Gastrocnemius medialis (tissue), 4 donors: ENCODE data around the gene GRIA4. TPM values are rescaled to one million over a fixed set of nuclear protein-coding genes. Genes with fewer than 3 reads are reported as not detected.

Source experiments
- ATAC-seq, 2 donors: fragments of 150-250 bp; one replicate each; pipeline ENCODE4 v1.9.1; 2016
- DNase-seq, 2 donors: peaks; one replicate each; pipeline ENCODE4 v3.0.0-alpha.2; 2019
- H3K27ac ChIP-seq, 4 donors: fragments of 200-600 bp; sonication (generic); 1 replicate in 1 of 4; 2 replicates in 3 of 4; pipeline ENCODE4 v1.5.1; 2016 to 2018; ENCODE audit warnings: mild to moderate bottlenecking in 2 of 4, moderate library complexity in 1 of 4
- H3K27me3 ChIP-seq, 3 donors: fragments of 200-600 bp; sonication (generic) in 2 of 3; 1 replicate in 1 of 3; 2 replicates in 2 of 3; pipeline versions ENCODE4 v1.5.1 to v1.6.0; 2016 to 2019; ENCODE audit warnings: mild to moderate bottlenecking in 1 of 3, moderate library complexity in 1 of 3
- H3K36me3 ChIP-seq, 2 donors: fragments of 200-600 bp; sonication (generic) in 1 of 2; one replicate each; pipeline ENCODE4 v1.5.1; 2017 to 2018
- H3K4me1 ChIP-seq, 2 donors: fragments of 200-600 bp; sonication (generic) in 1 of 2; one replicate each; pipeline ENCODE4 v1.5.1; 2016 to 2017; ENCODE audit warnings: mild to moderate bottlenecking in 2 of 2
- H3K4me3 ChIP-seq, 4 donors: fragments of 200-600 bp; sonication (generic) in 3 of 4; 1 replicate in 1 of 4; 2 replicates in 3 of 4; pipeline ENCODE4 v1.5.1; 2016 to 2019; ENCODE audit warnings: mild to moderate bottlenecking in 2 of 4
- H3K9me3 ChIP-seq, 3 donors: fragments of 200-600 bp; sonication (generic) in 2 of 3; 1 replicate in 1 of 3; 2 replicates in 2 of 3; pipeline ENCODE4 v1.5.1; 2016 to 2019
- POLR2A ChIP-seq, 2 donors: fragments of 450-650 bp; IDR thresholded peaks; one replicate each; pipeline ENCODE4 v1.6.1; 2017; ENCODE audit warnings: antibody characterized with exemption in 2 of 2, mild to moderate bottlenecking in 2 of 2, moderate library complexity in 2 of 2
- in situ Hi-C, 4 donors: fragments of 200-750 bp; cut with MboI; loops; one replicate each; pipeline versions ENCODE4 v1.15.0 to v1.8.0; 2017; ENCODE audit warnings: low sequenced_read_pairs in 4 of 4
- intact Hi-C: fragments of 100-400 bp; cut with DNase I; formaldehyde crosslinking; loops from one replicate; pipeline ENCODE4 v1.15.1; 2023; ENCODE audit warnings: low total_unique reads
- total RNA-seq, 4 donors: library from RNA; depleted of rRNA; stranded (reverse); fragments of >200 nt; gene quantifications; one replicate each; pipeline versions ENCODE4 v1.1.0 to v1.2.3, GENCODE V29; 2016
- TF ChIP-seq, protein P1 (sequence below), 5 experiments: fragments of 450-650 bp in 3 of 5; fragments of 200-600 bp in 2 of 5; sonication (generic) in 2 of 5; IDR thresholded peaks in 4 of 5; conservative IDR thresholded peaks in 1 of 5; 1 replicate in 4 of 5; 2 replicates in 1 of 5; pipeline ENCODE4 v1.5.1; 2016 to 2019; ENCODE audit warnings: antibody characterized with exemption in 5 of 5, mild to moderate bottlenecking in 3 of 5, moderate library complexity in 3 of 5

The GRIA4 gene
- total RNA-seq, 4 donors from 2014 or later: not detected

DNA sequence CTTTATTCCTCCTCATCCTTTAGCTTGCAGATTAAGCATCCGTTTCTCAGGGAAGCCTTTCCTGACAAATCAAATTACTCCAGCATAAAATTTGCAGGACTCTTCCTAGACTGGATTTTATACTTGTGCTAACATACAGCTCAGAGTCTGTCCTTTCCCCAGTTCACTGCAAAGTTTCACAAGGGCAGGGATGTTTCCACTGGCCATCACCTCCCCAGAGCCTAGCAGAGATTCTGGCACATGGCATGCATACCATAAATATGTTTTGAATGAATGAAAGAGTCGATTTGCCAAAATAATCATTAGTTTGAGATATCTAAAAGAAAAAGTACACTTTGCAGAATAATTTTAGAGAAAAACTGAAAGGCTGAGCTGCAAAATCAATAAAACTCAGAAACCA lies 401.6 kb downstream of the GRIA4 start:
- DNase-seq: no peak
- in situ Hi-C loops: no loop called here
- H3K4me3 ChIP-seq: no peak overlapping the region
- H3K27me3 ChIP-seq: no peaks in the 10 kb centered on the region
- peaks cover 0 to 42% of the 10 kb centered on the region in 2 donors for H3K36me3 ChIP-seq
- no peak for ATAC-seq
- H3K9me3 ChIP-seq: no peaks in the 10 kb centered on the region
- H3K4me1 ChIP-seq: peaks cover 9 to 12% of the 10 kb centered on the region in 2 donors
- TF ChIP-seq, protein P1, sequence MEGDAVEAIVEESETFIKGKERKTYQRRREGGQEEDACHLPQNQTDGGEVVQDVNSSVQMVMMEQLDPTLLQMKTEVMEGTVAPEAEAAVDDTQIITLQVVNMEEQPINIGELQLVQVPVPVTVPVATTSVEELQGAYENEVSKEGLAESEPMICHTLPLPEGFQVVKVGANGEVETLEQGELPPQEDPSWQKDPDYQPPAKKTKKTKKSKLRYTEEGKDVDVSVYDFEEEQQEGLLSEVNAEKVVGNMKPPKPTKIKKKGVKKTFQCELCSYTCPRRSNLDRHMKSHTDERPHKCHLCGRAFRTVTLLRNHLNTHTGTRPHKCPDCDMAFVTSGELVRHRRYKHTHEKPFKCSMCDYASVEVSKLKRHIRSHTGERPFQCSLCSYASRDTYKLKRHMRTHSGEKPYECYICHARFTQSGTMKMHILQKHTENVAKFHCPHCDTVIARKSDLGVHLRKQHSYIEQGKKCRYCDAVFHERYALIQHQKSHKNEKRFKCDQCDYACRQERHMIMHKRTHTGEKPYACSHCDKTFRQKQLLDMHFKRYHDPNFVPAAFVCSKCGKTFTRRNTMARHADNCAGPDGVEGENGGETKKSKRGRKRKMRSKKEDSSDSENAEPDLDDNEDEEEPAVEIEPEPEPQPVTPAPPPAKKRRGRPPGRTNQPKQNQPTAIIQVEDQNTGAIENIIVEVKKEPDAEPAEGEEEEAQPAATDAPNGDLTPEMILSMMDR (IDR thresholded peaks at IDR 0.05 in 4 of 5, conservative IDR thresholded peaks at IDR 0.05 in 1 of 5): no peak
- TF ChIP-seq POLR2A (IDR thresholded peaks at IDR 0.05): no peak
- intact Hi-C loops: no loop called here
- no peak overlapping the region for H3K27ac ChIP-seq

DNA sequence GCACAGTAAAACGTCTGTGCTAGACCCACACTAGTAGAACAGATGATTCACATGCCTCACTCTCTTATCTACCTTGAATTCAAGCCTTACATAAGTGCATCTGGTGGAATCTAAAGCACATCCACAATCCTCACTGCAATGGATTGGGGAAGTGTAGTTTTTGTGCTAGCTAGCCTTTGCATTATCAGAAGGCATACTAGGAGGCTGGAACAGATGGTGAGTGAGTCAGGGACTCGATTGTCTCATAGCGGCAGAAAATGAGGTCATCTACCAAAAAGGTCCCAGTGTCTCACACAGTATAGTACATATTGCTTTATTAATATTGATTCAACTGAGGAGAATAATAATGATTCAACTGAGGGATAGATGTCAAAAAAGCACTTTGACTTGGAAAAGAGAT lies 402.9 kb downstream of the GRIA4 start:
- intact Hi-C loops (loop anchor here (1.0 kb wide), 1 partner anchor 10 kb away; the partner anchor contains the start of gene MSANTD4), in situ Hi-C loops (no loop called here)
- Histone ChIP-seq H3K4me3 (no peak overlapping the region), H3K4me1 (peaks cover 12 to 17% of the 10 kb centered on the region in 2 donors), H3K27ac (peak overlapping the region; percentile 17 to 66 (median 24)), H3K9me3 (no peaks in the 10 kb centered on the region), H3K36me3 (peaks cover 0 to 29% of the 10 kb centered on the region in 2 donors), H3K27me3 (no peaks in the 10 kb centered on the region)
- DNase-seq (peak; percentile 2 to 32), ATAC-seq (peak; percentile 96 to 99)
- TF ChIP-seq, protein P1 (IDR thresholded peaks at IDR 0.05 in 4 of 5, conservative IDR thresholded peaks at IDR 0.05 in 1 of 5): no peak
- no peak for TF ChIP-seq POLR2A (IDR thresholded peaks at IDR 0.05)

DNA sequence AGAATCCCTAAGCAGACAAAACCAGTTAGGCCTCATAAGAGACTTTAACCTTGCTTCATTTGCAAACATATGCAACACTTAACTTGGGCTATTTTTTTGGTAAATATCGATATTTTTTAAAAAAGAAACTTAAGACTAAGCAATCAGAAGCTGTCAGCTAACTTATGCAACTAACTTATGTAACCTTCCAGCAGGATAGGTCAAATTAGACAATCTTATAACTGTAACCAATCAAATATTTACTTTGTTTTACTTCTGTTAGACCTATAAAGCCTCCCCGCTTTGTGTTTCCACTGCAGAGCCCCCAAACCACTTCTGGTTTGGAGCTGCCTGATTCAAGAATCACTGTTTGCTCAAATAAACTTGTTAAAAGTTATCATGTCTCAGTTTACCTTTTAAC lies 404.2 kb downstream of the GRIA4 start:
- H3K9me3 ChIP-seq: no peaks in the 10 kb centered on the region
- intact Hi-C loops (no loop called here), in situ Hi-C loops (no loop called here)
- H3K4me1 ChIP-seq: peaks cover 14 to 23% of the 10 kb centered on the region in 2 donors
- no peak overlapping the region for H3K27ac ChIP-seq
- H3K36me3 ChIP-seq: peaks cover 0 to 17% of the 10 kb centered on the region in 2 donors
- TF ChIP-seq, protein P1 (IDR thresholded peaks at IDR 0.05 in 4 of 5, conservative IDR thresholded peaks at IDR 0.05 in 1 of 5): no peak
- TF ChIP-seq POLR2A (IDR thresholded peaks at IDR 0.05): no peak
- H3K27me3 ChIP-seq: no peaks in the 10 kb centered on the region
- ATAC-seq (no peak), DNase-seq (no peak)
- no peak overlapping the region for H3K4me3 ChIP-seq

DNA sequence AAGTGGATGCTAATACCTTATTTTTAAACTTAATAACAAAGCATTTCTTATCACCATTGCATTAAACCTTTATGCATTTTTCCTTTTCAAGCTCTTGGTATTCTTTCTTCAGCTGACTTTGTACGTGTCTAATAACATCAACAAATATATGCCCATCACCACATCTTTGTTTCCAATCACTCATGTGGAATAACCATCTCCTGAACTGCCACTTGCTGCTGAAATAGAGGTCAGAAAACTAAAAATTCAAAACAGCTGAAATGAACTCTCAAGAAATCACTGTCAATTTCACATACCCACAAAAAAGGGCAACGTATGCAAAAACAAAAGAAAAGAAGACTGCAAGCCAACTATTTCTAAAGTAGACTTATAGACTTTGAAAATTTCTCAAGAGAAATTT lies 404.7 kb downstream of the GRIA4 start:
- Histone ChIP-seq H3K4me1 (peaks cover 14 to 27% of the 10 kb centered on the region in 2 donors), H3K27me3 (no peaks in the 10 kb centered on the region), H3K27ac (no peak overlapping the region), H3K4me3 (no peak overlapping the region), H3K9me3 (no peaks in the 10 kb centered on the region), H3K36me3 (peaks cover 0 to 12% of the 10 kb centered on the region in 2 donors)
- DNase-seq (no peak), ATAC-seq (no peak)
- intact Hi-C loops: no loop called here
- TF ChIP-seq POLR2A (IDR thresholded peaks at IDR 0.05): no peak
- TF ChIP-seq, protein P1 (IDR thresholded peaks at IDR 0.05 in 4 of 5, conservative IDR thresholded peaks at IDR 0.05 in 1 of 5): no peak
- in situ Hi-C loops: no loop called here

DNA sequence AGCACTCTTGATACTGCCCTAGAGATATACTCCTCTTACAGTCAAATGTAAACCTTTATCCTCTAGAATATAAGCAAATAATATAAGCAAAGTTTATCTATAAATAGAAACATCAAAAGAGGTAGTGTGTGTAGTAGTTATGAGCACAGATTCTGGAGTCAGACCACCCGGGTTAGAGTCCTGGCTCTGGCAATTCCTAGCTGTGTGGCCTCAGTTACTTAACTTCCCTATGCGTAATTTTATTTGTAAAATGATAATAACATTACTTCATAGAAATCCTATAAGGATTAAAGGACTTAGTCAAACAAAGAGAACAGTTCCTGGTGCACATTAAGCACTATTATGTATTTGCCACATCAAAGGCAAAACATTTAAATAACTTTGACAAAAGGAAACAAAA lies 405.2 kb downstream of the GRIA4 start:
- intact Hi-C loops (no loop called here), in situ Hi-C loops (no loop called here)
- TF ChIP-seq, protein P1 (IDR thresholded peaks at IDR 0.05 in 4 of 5, conservative IDR thresholded peaks at IDR 0.05 in 1 of 5): no peak
- no peak for TF ChIP-seq POLR2A (IDR thresholded peaks at IDR 0.05)
- ATAC-seq (no peak), DNase-seq (no peak)
- Histone ChIP-seq H3K4me3 (no peak overlapping the region), H3K9me3 (no peaks in the 10 kb centered on the region), H3K27ac (no peak overlapping the region), H3K27me3 (no peaks in the 10 kb centered on the region), H3K4me1 (peaks cover 17 to 31% of the 10 kb centered on the region in 2 donors), H3K36me3 (peaks cover 0 to 7% of the 10 kb centered on the region in 2 donors)
